Tibial nerve (tissue), 4 donors: Measurements from ENCODE around the gene PXT1.

Experiments
- EP300 ChIP-seq, 2 donors: sonication (generic); formaldehyde crosslinking; IDR thresholded peaks; one replicate each; pipeline ENCODE4 v1.6.1; 2017; ENCODE audit warnings: antibody characterized with exemption in 2 of 2, mild to moderate bottlenecking in 1 of 2
- POLR2A ChIP-seq, 2 donors: fragments of 450-650 bp; IDR thresholded peaks; one replicate each; pipeline ENCODE4 v1.6.1; 2017; ENCODE audit warnings: antibody characterized with exemption in 2 of 2, mild to moderate bottlenecking in 2 of 2, moderate library complexity in 2 of 2
- TF ChIP-seq, protein P1 (sequence below), 5 experiments: fragments of 200-600 bp in 3 of 5; fragments of 450-650 bp in 2 of 5; sonication (generic) in 3 of 5; IDR thresholded peaks; one replicate each; pipeline ENCODE4 v1.5.1; 2016 to 2019; ENCODE audit warnings: antibody characterized with exemption in 5 of 5, mild to moderate bottlenecking in 3 of 5, moderate library complexity in 2 of 5

DNA sequence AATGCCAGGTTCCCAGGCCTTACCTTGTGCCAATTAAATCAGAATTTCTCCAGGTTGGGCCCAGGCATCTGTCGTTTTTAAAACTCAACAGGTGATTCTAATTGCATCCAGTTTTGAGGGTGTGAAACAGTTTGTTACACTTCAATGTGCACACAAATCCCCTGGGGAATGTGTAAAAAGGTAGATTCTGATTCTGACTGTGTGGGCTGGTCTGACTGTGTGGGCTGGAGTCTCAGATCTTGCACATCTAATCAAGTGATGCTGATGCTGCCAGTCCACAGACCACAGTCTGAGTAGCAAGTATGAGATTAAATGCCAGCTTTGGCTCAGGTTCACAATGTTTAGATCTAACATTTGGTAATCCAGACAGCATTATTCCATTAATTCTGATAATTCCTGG lies 42.7 kb downstream of the PXT1 start:
- TF ChIP-seq, protein P1, sequence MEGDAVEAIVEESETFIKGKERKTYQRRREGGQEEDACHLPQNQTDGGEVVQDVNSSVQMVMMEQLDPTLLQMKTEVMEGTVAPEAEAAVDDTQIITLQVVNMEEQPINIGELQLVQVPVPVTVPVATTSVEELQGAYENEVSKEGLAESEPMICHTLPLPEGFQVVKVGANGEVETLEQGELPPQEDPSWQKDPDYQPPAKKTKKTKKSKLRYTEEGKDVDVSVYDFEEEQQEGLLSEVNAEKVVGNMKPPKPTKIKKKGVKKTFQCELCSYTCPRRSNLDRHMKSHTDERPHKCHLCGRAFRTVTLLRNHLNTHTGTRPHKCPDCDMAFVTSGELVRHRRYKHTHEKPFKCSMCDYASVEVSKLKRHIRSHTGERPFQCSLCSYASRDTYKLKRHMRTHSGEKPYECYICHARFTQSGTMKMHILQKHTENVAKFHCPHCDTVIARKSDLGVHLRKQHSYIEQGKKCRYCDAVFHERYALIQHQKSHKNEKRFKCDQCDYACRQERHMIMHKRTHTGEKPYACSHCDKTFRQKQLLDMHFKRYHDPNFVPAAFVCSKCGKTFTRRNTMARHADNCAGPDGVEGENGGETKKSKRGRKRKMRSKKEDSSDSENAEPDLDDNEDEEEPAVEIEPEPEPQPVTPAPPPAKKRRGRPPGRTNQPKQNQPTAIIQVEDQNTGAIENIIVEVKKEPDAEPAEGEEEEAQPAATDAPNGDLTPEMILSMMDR (IDR thresholded peaks at IDR 0.05): no peak
- TF ChIP-seq POLR2A (IDR thresholded peaks at IDR 0.05): no peak
- no peak for TF ChIP-seq EP300 (IDR thresholded peaks at IDR 0.05)
